HEK293T (cell line): ENCODE results near the gene PDE10A.

Experiments used
- BHLHE40 ChIP-seq: fragments of 450-650 bp; IDR thresholded peaks from 2 replicates; pipeline ENCODE4 v1.6.1; 2016; ENCODE audit warnings: mild to moderate bottlenecking, moderate library complexity, borderline replicate concordance
- CTBP1 ChIP-seq: fragments of 450-650 bp; IDR thresholded peaks from 2 replicates; pipeline ENCODE4 v1.6.1; 2016; ENCODE audit warnings: borderline replicate concordance
- FOXA1 ChIP-seq: fragments of 450-650 bp; IDR thresholded peaks from 2 replicates; pipeline ENCODE4 v1.6.1; 2016; ENCODE audit warnings: mild to moderate bottlenecking
- FOXM1 ChIP-seq: fragments of 450-650 bp; IDR thresholded peaks from 2 replicates; pipeline ENCODE4 v1.6.1; 2017; ENCODE audit warnings: mild to moderate bottlenecking, borderline replicate concordance
- L3MBTL2 ChIP-seq: fragments of 450-650 bp; conservative IDR thresholded peaks from 2 replicates; pipeline ENCODE4 v1.6.1; 2016; ENCODE audit warnings: mild to moderate bottlenecking
- TARDBP ChIP-seq: fragments of 450-650 bp; IDR thresholded peaks from 2 replicates; pipeline ENCODE4 v1.6.1; 2016

GRCh38 chr6:165298875-165299274 lies 364.2 kb downstream of the PDE10A start:
- no peak for TF ChIP-seq FOXM1
- no peak for TF ChIP-seq FOXA1
- TF ChIP-seq TARDBP, result no peak
- no peak for TF ChIP-seq L3MBTL2
- no peak for TF ChIP-seq BHLHE40
- no peak for TF ChIP-seq CTBP1
